DOHH2 (cell line): ENCODE results near the gene TRIML2.

ENCODE experiments used
- EZH2phosphoT487 ChIP-seq: fragments of 200-600 bp; sonication (generic); IDR thresholded peaks from 2 replicates; pipeline ENCODE4 v1.6.1; 2017; ENCODE audit warnings: borderline replicate concordance, mild to moderate bottlenecking, antibody characterized with exemption, low read length, moderate library complexity, mixed read lengths
- TF ChIP-seq, protein P1 (sequence below): fragments of 200-600 bp; sonication (generic); IDR thresholded peaks from one replicate; pipeline ENCODE4 v1.5.1; 2014; ENCODE audit warnings: antibody characterized with exemption, mild to moderate bottlenecking, low read depth, low read length; ENCODE audit not compliant: poor library complexity, severe bottlenecking

DNA sequence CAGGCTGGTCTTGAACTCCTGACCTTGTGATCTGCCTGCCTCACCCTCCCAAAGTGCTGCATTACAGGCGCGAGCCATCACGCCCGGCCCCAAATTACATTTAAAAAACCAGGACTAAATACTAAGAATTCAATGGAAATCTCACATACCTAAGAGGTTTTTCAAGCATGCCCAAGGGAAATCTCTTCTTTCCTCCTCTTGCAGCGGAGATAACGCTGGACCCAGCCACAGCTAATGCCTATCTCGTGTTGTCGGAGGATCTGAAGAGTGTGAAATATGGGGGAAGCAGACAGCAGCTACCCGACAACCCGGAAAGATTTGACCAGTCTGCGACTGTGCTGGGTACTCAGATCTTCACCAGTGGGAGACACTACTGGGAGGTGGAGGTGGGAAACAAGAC is 37.2 kb upstream of the TRIML2 start:
- TF ChIP-seq, protein P1, sequence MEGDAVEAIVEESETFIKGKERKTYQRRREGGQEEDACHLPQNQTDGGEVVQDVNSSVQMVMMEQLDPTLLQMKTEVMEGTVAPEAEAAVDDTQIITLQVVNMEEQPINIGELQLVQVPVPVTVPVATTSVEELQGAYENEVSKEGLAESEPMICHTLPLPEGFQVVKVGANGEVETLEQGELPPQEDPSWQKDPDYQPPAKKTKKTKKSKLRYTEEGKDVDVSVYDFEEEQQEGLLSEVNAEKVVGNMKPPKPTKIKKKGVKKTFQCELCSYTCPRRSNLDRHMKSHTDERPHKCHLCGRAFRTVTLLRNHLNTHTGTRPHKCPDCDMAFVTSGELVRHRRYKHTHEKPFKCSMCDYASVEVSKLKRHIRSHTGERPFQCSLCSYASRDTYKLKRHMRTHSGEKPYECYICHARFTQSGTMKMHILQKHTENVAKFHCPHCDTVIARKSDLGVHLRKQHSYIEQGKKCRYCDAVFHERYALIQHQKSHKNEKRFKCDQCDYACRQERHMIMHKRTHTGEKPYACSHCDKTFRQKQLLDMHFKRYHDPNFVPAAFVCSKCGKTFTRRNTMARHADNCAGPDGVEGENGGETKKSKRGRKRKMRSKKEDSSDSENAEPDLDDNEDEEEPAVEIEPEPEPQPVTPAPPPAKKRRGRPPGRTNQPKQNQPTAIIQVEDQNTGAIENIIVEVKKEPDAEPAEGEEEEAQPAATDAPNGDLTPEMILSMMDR, result no peak
- no peak for TF ChIP-seq EZH2phosphoT487
